ENCODE data around the gene ACTA2.

DNA sequence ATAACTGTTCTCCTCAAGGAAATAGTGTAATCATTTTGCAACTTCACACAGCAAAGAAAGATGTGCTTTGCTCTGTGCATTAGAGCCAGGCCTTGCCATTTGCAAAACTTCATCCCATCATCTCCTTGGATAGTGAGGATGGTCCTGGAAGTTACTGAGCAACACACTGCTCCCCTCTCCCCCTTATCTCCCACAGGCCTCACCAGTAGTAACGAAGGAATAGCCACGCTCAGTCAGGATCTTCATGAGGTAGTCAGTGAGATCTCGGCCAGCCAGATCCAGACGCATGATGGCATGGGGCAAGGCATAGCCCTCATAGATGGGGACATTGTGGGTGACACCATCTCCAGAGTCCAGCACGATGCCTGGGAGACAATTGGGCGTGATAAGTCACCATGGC lies 11.5 kb downstream of the ACTA2 start:
- TF ChIP-seq ZFX (IDR thresholded peaks at IDR 0.05): no peak
- TF ChIP-seq, protein P1, sequence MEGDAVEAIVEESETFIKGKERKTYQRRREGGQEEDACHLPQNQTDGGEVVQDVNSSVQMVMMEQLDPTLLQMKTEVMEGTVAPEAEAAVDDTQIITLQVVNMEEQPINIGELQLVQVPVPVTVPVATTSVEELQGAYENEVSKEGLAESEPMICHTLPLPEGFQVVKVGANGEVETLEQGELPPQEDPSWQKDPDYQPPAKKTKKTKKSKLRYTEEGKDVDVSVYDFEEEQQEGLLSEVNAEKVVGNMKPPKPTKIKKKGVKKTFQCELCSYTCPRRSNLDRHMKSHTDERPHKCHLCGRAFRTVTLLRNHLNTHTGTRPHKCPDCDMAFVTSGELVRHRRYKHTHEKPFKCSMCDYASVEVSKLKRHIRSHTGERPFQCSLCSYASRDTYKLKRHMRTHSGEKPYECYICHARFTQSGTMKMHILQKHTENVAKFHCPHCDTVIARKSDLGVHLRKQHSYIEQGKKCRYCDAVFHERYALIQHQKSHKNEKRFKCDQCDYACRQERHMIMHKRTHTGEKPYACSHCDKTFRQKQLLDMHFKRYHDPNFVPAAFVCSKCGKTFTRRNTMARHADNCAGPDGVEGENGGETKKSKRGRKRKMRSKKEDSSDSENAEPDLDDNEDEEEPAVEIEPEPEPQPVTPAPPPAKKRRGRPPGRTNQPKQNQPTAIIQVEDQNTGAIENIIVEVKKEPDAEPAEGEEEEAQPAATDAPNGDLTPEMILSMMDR (conservative IDR thresholded peaks at IDR 0.05): no peak

Data from C4-2B (cell line).